Fibroblast of lung (primary cell): ENCODE results near the gene HDAC8. TPM values are rescaled to one million over a fixed set of nuclear protein-coding genes. Genes with fewer than 3 reads are reported as not detected.

Source experiments
- DNase-seq, 2 donors: peaks; one replicate each; pipeline versions ENCODE4 v3.0.0 to v3.0.0-alpha.2; 2010; ENCODE audit warnings: low read depth in 2 of 2
- H2AFZ ChIP-seq: 2 replicates; pipeline ENCODE4 v1.5.1; 2012; ENCODE audit warnings: low read length, control low read depth, inconsistent platforms
- H3K27ac ChIP-seq: 2 replicates; pipeline ENCODE4 v1.5.1; 2011; ENCODE audit warnings: low read length, control low read depth; ENCODE audit not compliant: insufficient read depth
- H3K27me3 ChIP-seq: 2 replicates; pipeline ENCODE4 v1.5.1; 2011; ENCODE audit warnings: mild to moderate bottlenecking, low read length; ENCODE audit not compliant: control insufficient read depth, insufficient read depth
- H3K36me3 ChIP-seq: 2 replicates; pipeline ENCODE4 v1.5.1; 2011; ENCODE audit warnings: low read length; ENCODE audit not compliant: control insufficient read depth, insufficient read depth
- H3K4me1 ChIP-seq: 2 replicates; pipeline ENCODE4 v1.5.1; 2011; ENCODE audit warnings: low read length; ENCODE audit not compliant: control insufficient read depth, insufficient read depth; ENCODE audit errors: extremely low read depth
- H3K4me2 ChIP-seq: 2 replicates; pipeline ENCODE4 v1.5.1; 2011; ENCODE audit warnings: low read length, control low read depth; ENCODE audit not compliant: insufficient read depth; ENCODE audit errors: extremely low read depth
- H3K4me3 ChIP-seq, 4 experiments: fragments of 200-600 bp in 1 of 4; sonication (generic) in 1 of 4; replicated peaks in 1 of 4; 2 replicates each; pipeline ENCODE4 v1.5.1; 2011 to 2016; ENCODE audit warnings: low read length in 4 of 4, low read depth in 3 of 4, mild to moderate bottlenecking in 3 of 4, control low read depth in 2 of 4, inconsistent platforms in 1 of 4, mixed read lengths in 1 of 4; ENCODE audit not compliant: insufficient read depth in 1 of 4; ENCODE audit errors: control extremely low read depth in 1 of 4
- H3K79me2 ChIP-seq: 2 replicates; pipeline ENCODE4 v1.5.1; 2012; ENCODE audit warnings: mild to moderate bottlenecking, low read length, inconsistent platforms; ENCODE audit not compliant: control insufficient read depth, insufficient read depth
- H3K9ac ChIP-seq: 2 replicates; pipeline ENCODE4 v1.5.1; 2011; ENCODE audit warnings: mild to moderate bottlenecking, low read length, control low read depth; ENCODE audit not compliant: insufficient read depth
- H3K9me3 ChIP-seq: 2 replicates; pipeline ENCODE4 v1.5.1; 2012; ENCODE audit warnings: low read depth, low read length; ENCODE audit not compliant: control insufficient read depth, insufficient read depth
- H4K20me1 ChIP-seq: 2 replicates; pipeline ENCODE4 v1.5.1; 2011; ENCODE audit warnings: low read length; ENCODE audit not compliant: control insufficient read depth, insufficient read depth; ENCODE audit errors: extremely low read depth
- EZH2 ChIP-seq: IDR thresholded peaks from 2 replicates; pipeline ENCODE4 v1.5.1; 2012; ENCODE audit warnings: low read length, control low read depth, mild to moderate bottlenecking; ENCODE audit errors: missing control alignments
- polyA minus RNA-seq: library from RNA; depleted of rRNA, polyadenylated mRNA; stranded (reverse); fragments of >200 nt; gene quantifications from 2 replicates; pipeline ENCODE4 v1.2.3, GENCODE V29; 2011; ENCODE audit warnings: low replicate concordance
- polyA plus RNA-seq, 2 donors: library from polyadenylated mRNA; depleted of rRNA in 1 of 2; stranded (reverse) in 1 of 2; unstranded in 1 of 2; fragments of >200 nt; gene quantifications; 2 replicates each; pipeline ENCODE4 v1.2.1, GENCODE V29; 2011 to 2012; ENCODE audit warnings: missing spikeins in 1 of 2
- total RNA-seq: library from RNA; depleted of rRNA; stranded (reverse); fragments of >200 nt; gene quantifications from 2 replicates; pipeline ENCODE4 v1.2.1, GENCODE V29; 2014
- TF ChIP-seq, protein P1 (sequence below), 2 donors: IDR thresholded peaks in 1 of 2; conservative IDR thresholded peaks in 1 of 2; 1 replicate in 1 of 2; 2 replicates in 1 of 2; pipeline ENCODE4 v1.5.1; 2011 to 2012; ENCODE audit warnings: low read length in 2 of 2, control low read depth in 1 of 2, inconsistent platforms in 1 of 2, low read depth in 1 of 2, mild to moderate bottlenecking in 1 of 2

The HDAC8 gene
- 22.3 and 25.9 TPM in 2 replicates for total RNA-seq
- 18.9 and 25.9 TPM in 2 replicates for polyA plus RNA-seq
- 21.4 and 21.5 TPM in 2 replicates for polyA plus RNA-seq (2012)
- 8.8 and 33.4 TPM in 2 replicates for polyA minus RNA-seq

DNA sequence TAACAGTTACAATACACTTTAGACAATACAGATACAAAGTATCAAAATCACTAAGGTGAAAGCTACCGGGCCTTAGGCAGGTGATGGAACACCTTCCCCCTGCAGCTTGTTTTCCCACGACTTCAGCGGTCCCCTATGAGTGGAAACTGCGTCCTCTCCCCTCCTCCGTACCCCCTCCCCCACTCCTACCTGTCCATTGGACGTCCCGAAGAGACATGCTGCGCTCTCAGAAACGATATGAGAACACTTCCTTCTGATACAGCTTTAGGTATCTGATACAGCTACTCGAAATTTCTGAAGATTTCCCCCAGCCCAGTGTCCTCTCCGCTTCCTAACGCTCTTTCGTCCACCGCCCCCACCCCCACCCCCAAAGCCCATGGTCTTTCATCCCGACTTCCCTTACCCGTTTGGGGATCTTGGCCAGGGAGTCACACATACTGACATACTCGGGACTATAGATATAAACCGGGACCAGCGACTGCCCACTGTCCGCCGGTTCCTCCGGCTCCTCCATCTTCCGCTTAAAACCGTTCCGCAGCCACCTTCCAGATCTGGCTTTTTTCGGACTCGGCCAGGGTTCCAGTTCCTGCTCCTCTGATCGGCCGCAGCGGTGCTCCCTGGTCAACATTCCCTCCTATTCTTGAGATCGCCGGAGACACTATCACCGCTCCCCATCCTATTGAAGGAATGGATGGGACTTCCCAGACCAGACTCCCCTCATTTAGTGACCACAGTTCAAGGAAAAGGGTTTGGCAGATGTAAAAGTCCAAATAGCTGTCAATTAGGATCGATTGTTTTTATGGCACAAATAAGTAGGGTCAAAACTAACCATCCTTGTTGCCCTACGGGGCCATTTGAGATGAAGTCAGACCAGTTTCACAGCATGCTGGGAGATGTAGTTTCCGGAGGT, at the start of gene HDAC8:
Gene HDAC8, minus strand, starts transcription at position 596 of the 910 bp plus-strand sequence. Its CDS starts 82 bp downstream, at position 514.
- Histone ChIP-seq H3K27ac (peak within 1 kb of the TSS; percentile 83), H2AFZ (peak within 1 kb of the TSS; percentile 93), H3K27me3 (no peaks in the 10 kb centered on the region), H3K4me3 (peak within 1 kb of the TSS; percentile 64 to 94 (median 76)), H3K36me3 (no peaks in the 10 kb centered on the region), H3K4me1 (no peaks in the 10 kb centered on the region), H3K9me3 (no peaks in the 10 kb centered on the region), H3K4me2 (peak within 1 kb of the TSS; percentile 75), H3K79me2 (peaks cover 5% of the 10 kb centered on the region), H3K9ac (peak within 1 kb of the TSS; percentile 71), H4K20me1 (no peaks in the 10 kb centered on the region)
- peak; percentile 84 to 91 for DNase-seq
- TF ChIP-seq EZH2 = no peak
- TF ChIP-seq, protein P1, sequence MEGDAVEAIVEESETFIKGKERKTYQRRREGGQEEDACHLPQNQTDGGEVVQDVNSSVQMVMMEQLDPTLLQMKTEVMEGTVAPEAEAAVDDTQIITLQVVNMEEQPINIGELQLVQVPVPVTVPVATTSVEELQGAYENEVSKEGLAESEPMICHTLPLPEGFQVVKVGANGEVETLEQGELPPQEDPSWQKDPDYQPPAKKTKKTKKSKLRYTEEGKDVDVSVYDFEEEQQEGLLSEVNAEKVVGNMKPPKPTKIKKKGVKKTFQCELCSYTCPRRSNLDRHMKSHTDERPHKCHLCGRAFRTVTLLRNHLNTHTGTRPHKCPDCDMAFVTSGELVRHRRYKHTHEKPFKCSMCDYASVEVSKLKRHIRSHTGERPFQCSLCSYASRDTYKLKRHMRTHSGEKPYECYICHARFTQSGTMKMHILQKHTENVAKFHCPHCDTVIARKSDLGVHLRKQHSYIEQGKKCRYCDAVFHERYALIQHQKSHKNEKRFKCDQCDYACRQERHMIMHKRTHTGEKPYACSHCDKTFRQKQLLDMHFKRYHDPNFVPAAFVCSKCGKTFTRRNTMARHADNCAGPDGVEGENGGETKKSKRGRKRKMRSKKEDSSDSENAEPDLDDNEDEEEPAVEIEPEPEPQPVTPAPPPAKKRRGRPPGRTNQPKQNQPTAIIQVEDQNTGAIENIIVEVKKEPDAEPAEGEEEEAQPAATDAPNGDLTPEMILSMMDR (conservative IDR thresholded peaks at IDR 0.05 in 1 of 2, IDR thresholded peaks at IDR 0.05 in 1 of 2; ENCODE audit: low read depth in 1 of 2, low read length in 2 of 2) = no peak

DNA sequence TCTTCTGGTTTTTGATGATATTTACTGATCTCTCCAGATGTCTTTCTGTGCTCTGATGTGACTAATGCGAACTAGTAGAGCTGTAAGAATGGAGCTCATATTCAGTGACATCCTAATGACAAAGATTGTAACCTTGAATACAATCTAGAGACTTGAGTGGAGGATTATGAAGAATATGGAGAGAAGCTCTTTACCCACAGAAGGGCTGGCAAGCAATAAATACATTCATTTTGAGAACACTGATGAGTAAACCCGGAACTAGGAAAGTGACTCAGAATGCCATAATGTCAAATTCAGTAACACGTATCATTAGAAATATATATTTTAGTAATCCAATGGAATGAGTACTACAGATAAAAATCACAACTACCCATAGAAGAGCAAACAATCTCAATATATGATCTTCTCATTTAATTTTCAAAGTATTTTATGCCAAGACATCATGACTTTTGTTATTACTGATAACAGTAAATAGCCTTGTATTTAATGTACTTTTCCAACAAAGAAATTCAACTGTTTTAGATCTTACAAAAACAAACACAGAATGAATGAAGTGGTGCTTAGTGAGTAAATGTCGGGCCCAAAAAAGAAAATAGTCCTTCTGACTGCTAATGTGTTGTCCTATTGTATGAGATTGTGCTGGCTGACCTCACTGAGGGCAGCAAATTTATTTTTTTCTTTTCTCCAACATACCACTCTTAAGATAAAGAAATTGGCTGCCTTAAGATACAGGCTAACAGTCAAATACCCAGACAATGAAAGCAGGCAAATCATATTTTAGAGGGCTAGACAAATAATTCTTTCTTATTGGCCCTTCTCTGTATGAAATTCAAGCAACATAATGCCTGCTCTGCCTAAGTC, 49.2 kb upstream of the HDAC8 start:
- H3K27me3 ChIP-seq = no peaks in the 10 kb centered on the region
- peak overlapping the region; percentile 70 for H3K27ac ChIP-seq
- peak; percentile 54 to 64 for DNase-seq
- TF ChIP-seq EZH2 = no peak
- TF ChIP-seq, protein P1 (conservative IDR thresholded peaks at IDR 0.05 in 1 of 2, IDR thresholded peaks at IDR 0.05 in 1 of 2; ENCODE audit: low read depth in 1 of 2, low read length in 2 of 2) = no peak
- peak overlapping the region in 1 of 4 experiments; percentile 48 for H3K4me3 ChIP-seq
- H2AFZ ChIP-seq = no peak overlapping the region
- H3K9me3 ChIP-seq = no peaks in the 10 kb centered on the region
- H4K20me1 ChIP-seq = no peaks in the 10 kb centered on the region
- no peaks in the 10 kb centered on the region for H3K79me2 ChIP-seq
- H3K4me2 ChIP-seq = peak overlapping the region; percentile 35
- H3K4me1 ChIP-seq = peaks cover 5% of the 10 kb centered on the region
- no peak overlapping the region for H3K9ac ChIP-seq
- H3K36me3 ChIP-seq = no peaks in the 10 kb centered on the region

DNA sequence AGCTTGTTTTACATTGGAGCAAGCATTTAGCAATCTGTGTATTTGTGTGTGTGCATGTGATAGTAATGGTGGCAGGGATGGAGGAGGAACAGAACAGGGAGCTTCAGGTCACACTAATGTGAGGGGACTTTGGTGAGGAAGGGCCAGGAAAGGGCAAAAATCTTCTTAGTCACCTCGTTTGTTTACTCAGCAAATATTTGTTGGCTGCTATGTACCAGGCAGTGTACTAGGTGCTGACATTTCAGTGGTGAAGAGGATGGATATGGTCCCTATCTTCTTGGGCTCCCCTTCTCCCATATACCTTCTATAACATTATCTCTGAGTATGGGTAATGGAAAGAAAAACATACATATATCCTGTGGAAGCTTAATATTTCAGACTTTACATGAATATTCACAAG, 48.5 kb upstream of the HDAC8 start:
- H3K9me3 ChIP-seq = no peaks in the 10 kb centered on the region
- no peaks in the 10 kb centered on the region for H3K27me3 ChIP-seq
- DNase-seq = no peak
- peaks cover 5% of the 10 kb centered on the region for H3K4me1 ChIP-seq
- H3K27ac ChIP-seq = peak overlapping the region; percentile 70
- no peak overlapping the region for H2AFZ ChIP-seq
- H3K4me2 ChIP-seq = peak overlapping the region; percentile 75
- no peak overlapping the region for H3K9ac ChIP-seq
- H4K20me1 ChIP-seq = no peaks in the 10 kb centered on the region
- no peaks in the 10 kb centered on the region for H3K36me3 ChIP-seq
- TF ChIP-seq, protein P1 (conservative IDR thresholded peaks at IDR 0.05 in 1 of 2, IDR thresholded peaks at IDR 0.05 in 1 of 2; ENCODE audit: low read depth in 1 of 2, low read length in 2 of 2) = no peak
- no peak for TF ChIP-seq EZH2
- H3K4me3 ChIP-seq = peak overlapping the region in 1 of 4 experiments; percentile 48
- no peaks in the 10 kb centered on the region for H3K79me2 ChIP-seq
